Neural cell (in vitro differentiated cells): ENCODE measurements around the gene MSI2. TPM values are rescaled to one million over a fixed set of nuclear protein-coding genes. Genes with fewer than 3 reads are reported as not detected.
"Not testable (repeated sequence)": the region's sequence is repeated elsewhere in the genome, so short reads cannot be mapped to it uniquely, and the experiment has no call there.

ENCODE experiments used
- H2AFZ ChIP-seq: fragments of 200-600, 300-800 bp; sonication (generic), shearing (Covaris generic); 2 replicates; pipeline ENCODE4 v1.6.0; 2014; ENCODE audit warnings: low read depth, mild to moderate bottlenecking, antibody characterized with exemption, low read length, moderate library complexity
- H3F3A ChIP-seq: fragments of 200-600 bp; shearing (Covaris generic); 2 replicates; pipeline ENCODE4 v1.6.1; 2016; ENCODE audit warnings: mild to moderate bottlenecking, moderate library complexity, mixed read lengths, antibody characterized with exemption, low read length; ENCODE audit not compliant: insufficient read depth, poor library complexity, severe bottlenecking
- H3K27ac ChIP-seq: fragments of 200-600, 300-800 bp; sonication (generic), shearing (Covaris generic); 2 replicates; pipeline ENCODE4 v1.5.1; 2014; ENCODE audit warnings: mild to moderate bottlenecking, low read length, moderate library complexity
- H3K27me3 ChIP-seq: fragments of 300-800, 200-600 bp; sonication (generic), shearing (Covaris generic); 2 replicates; pipeline ENCODE4 v1.6.0; 2014; ENCODE audit warnings: mild to moderate bottlenecking, low read depth, low read length, moderate library complexity; ENCODE audit not compliant: insufficient read depth
- H3K36me3 ChIP-seq: fragments of 300-800, 200-600 bp; sonication (generic), shearing (Covaris generic); 2 replicates; pipeline ENCODE4 v1.5.1; 2014; ENCODE audit warnings: mild to moderate bottlenecking, antibody characterized with exemption, low read length, moderate library complexity; ENCODE audit not compliant: insufficient read depth
- H3K4me2 ChIP-seq: fragments of 300-800, 200-600 bp; sonication (generic), shearing (Covaris generic); 2 replicates; pipeline ENCODE4 v1.6.0; 2014; ENCODE audit warnings: mild to moderate bottlenecking, low read length
- H3K4me3 ChIP-seq: fragments of 300-800, 200-600 bp; sonication (generic), shearing (Covaris generic); 2 replicates; pipeline ENCODE4 v1.5.1; 2014; ENCODE audit warnings: mild to moderate bottlenecking, low read length, moderate library complexity
- H3K79me2 ChIP-seq: fragments of 200-600 bp; shearing (Covaris generic); replicated peaks from 2 replicates; pipeline ENCODE4 v1.6.0; 2014; ENCODE audit warnings: mild to moderate bottlenecking, low read length, moderate library complexity; ENCODE audit not compliant: insufficient read depth
- H3K9ac ChIP-seq: fragments of 300-800, 200-600 bp; sonication (generic), shearing (Covaris generic); 2 replicates; pipeline ENCODE4 v1.6.1; 2016; ENCODE audit warnings: mild to moderate bottlenecking, low read length, mixed read lengths
- H3K9me2 ChIP-seq: fragments of 200-600 bp; shearing (Covaris generic); 2 replicates; pipeline ENCODE4 v1.6.1; 2016; ENCODE audit warnings: mild to moderate bottlenecking, low read length, mixed read lengths; ENCODE audit not compliant: insufficient read depth
- H3K9me3 ChIP-seq: fragments of 200-600, 300-800 bp; sonication (generic), shearing (Covaris generic); 2 replicates; pipeline ENCODE4 v1.6.1; 2016; ENCODE audit warnings: mild to moderate bottlenecking, mixed run types, low read length, moderate library complexity, mixed read lengths
- H4K20me1 ChIP-seq: fragments of 200-600 bp; shearing (Covaris generic); 2 replicates; pipeline ENCODE4 v1.6.1; 2016; ENCODE audit warnings: mild to moderate bottlenecking, mixed run types; ENCODE audit not compliant: insufficient read depth
- EP300 ChIP-seq: fragments of 450-650 bp; conservative IDR thresholded peaks from 2 replicates; pipeline ENCODE4 v1.6.1; 2014; ENCODE audit warnings: antibody characterized with exemption, mild to moderate bottlenecking, moderate library complexity; ENCODE audit not compliant: poor library complexity, severe bottlenecking
- EZH2 ChIP-seq: fragments of 200-600, 300-800 bp; shearing (Covaris generic), sonication (generic); IDR thresholded peaks from 2 replicates; pipeline ENCODE4 v1.6.1; 2014; ENCODE audit warnings: antibody characterized with exemption, low read length, borderline replicate concordance, mild to moderate bottlenecking; ENCODE audit not compliant: insufficient read depth, poor library complexity, severe bottlenecking
- MXI1 ChIP-seq: fragments of 450-650 bp; conservative IDR thresholded peaks from 2 replicates; pipeline ENCODE4 v1.6.1; 2014; ENCODE audit warnings: antibody characterized with exemption, mild to moderate bottlenecking; ENCODE audit not compliant: poor library complexity, severe bottlenecking
- POLR2AphosphoS5 ChIP-seq: IDR thresholded peaks from 2 replicates; pipeline ENCODE4 v1.6.1; 2012
- RAD21 ChIP-seq: fragments of 450-650 bp; conservative IDR thresholded peaks from 2 replicates; pipeline ENCODE4 v1.6.1; 2014; ENCODE audit warnings: antibody characterized with exemption, mild to moderate bottlenecking, moderate library complexity
- SMC3 ChIP-seq: fragments of 450-650 bp; conservative IDR thresholded peaks from 2 replicates; pipeline ENCODE4 v1.6.1; 2014; ENCODE audit warnings: antibody characterized with exemption, mild to moderate bottlenecking, moderate library complexity; ENCODE audit not compliant: poor library complexity
- TAF1 ChIP-seq: IDR thresholded peaks from 2 replicates; pipeline ENCODE4 v1.6.1; 2012; ENCODE audit warnings: low read depth
- polyA plus RNA-seq: library from polyadenylated mRNA; depleted of rRNA; stranded (reverse); fragments of >200 nt; gene quantifications from 2 replicates; pipeline ENCODE4 v1.2.3, GENCODE V29; 2014
- TF ChIP-seq, protein P1 (sequence below): fragments of 450-650 bp; IDR thresholded peaks from 2 replicates; pipeline ENCODE4 v1.5.1; 2014; ENCODE audit warnings: antibody characterized with exemption, mild to moderate bottlenecking, moderate library complexity; ENCODE audit not compliant: poor library complexity, severe bottlenecking
- TF ChIP-seq, protein P2 (sequence below): IDR thresholded peaks from 2 replicates; pipeline ENCODE4 v1.6.1; 2012; ENCODE audit warnings: borderline replicate concordance

Gene MSI2
- polyA plus RNA-seq, 1 donor from 2014 or later, result 61.4 TPM

DNA sequence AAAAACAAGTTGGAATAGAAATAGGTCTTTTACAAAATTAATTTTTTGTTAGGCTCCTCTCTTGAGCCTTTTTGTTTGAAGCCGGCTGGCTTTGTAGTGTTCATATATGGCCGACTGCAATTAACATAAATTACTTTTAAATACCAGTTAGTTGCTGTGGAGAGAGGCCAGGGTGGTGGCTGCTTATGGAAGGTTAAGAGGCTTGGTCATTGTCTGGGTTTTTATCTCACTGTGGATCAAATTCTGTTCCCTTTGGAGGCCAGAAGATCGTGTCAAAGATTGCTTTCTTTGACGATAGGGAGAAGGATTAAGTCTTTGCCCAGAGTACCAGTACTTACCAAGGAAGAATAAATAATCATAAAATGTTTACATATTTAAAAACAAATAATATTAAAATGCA, 39.9 kb downstream of the MSI2 start:
- no peak overlapping the region for H3K4me3 ChIP-seq
- H2AFZ ChIP-seq, result no peak overlapping the region
- no peak overlapping the region for H3K27ac ChIP-seq
- no peaks in the 10 kb centered on the region for H4K20me1 ChIP-seq
- H3K9ac ChIP-seq, result no peak overlapping the region
- TF ChIP-seq MXI1 (no peak), EP300 (no peak), RAD21 (no peak), EZH2 (no peak), POLR2AphosphoS5 (no peak), SMC3 (no peak), TAF1 (no peak)
- TF ChIP-seq, protein P1, sequence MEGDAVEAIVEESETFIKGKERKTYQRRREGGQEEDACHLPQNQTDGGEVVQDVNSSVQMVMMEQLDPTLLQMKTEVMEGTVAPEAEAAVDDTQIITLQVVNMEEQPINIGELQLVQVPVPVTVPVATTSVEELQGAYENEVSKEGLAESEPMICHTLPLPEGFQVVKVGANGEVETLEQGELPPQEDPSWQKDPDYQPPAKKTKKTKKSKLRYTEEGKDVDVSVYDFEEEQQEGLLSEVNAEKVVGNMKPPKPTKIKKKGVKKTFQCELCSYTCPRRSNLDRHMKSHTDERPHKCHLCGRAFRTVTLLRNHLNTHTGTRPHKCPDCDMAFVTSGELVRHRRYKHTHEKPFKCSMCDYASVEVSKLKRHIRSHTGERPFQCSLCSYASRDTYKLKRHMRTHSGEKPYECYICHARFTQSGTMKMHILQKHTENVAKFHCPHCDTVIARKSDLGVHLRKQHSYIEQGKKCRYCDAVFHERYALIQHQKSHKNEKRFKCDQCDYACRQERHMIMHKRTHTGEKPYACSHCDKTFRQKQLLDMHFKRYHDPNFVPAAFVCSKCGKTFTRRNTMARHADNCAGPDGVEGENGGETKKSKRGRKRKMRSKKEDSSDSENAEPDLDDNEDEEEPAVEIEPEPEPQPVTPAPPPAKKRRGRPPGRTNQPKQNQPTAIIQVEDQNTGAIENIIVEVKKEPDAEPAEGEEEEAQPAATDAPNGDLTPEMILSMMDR, result no peak
- TF ChIP-seq, protein P2, sequence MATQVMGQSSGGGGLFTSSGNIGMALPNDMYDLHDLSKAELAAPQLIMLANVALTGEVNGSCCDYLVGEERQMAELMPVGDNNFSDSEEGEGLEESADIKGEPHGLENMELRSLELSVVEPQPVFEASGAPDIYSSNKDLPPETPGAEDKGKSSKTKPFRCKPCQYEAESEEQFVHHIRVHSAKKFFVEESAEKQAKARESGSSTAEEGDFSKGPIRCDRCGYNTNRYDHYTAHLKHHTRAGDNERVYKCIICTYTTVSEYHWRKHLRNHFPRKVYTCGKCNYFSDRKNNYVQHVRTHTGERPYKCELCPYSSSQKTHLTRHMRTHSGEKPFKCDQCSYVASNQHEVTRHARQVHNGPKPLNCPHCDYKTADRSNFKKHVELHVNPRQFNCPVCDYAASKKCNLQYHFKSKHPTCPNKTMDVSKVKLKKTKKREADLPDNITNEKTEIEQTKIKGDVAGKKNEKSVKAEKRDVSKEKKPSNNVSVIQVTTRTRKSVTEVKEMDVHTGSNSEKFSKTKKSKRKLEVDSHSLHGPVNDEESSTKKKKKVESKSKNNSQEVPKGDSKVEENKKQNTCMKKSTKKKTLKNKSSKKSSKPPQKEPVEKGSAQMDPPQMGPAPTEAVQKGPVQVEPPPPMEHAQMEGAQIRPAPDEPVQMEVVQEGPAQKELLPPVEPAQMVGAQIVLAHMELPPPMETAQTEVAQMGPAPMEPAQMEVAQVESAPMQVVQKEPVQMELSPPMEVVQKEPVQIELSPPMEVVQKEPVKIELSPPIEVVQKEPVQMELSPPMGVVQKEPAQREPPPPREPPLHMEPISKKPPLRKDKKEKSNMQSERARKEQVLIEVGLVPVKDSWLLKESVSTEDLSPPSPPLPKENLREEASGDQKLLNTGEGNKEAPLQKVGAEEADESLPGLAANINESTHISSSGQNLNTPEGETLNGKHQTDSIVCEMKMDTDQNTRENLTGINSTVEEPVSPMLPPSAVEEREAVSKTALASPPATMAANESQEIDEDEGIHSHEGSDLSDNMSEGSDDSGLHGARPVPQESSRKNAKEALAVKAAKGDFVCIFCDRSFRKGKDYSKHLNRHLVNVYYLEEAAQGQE, result no peak
- peaks cover 74% of the 10 kb centered on the region for H3K79me2 ChIP-seq
- peaks cover 22% of the 10 kb centered on the region for H3K36me3 ChIP-seq
- peaks cover 12% of the 10 kb centered on the region for H3K9me3 ChIP-seq
- H3K27me3 ChIP-seq, result no peaks in the 10 kb centered on the region
- no peak overlapping the region for H3K4me2 ChIP-seq
- H3K9me2 ChIP-seq, result no peaks in the 10 kb centered on the region
- no peaks in the 10 kb centered on the region for H3F3A ChIP-seq

DNA sequence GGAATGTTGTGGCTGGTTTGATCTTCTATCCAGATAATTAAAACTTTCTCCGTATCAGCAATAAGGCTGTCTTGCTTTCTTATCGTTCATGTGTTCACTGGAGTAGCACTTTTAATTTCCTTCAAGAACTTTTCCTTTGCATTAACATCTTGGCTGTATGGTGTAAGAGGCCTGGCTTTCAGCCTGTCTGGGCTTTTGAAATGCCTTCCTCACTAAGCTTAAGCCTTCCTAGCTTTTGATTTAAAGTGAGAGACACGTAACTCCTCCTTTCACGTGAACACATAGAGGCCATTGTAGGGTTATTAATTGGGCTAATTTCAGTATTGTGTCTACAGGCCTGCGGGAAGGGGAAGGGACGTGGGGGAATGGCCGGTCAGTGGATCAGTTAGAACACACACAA, 42.9 kb downstream of the MSI2 start:
- Histone ChIP-seq H3K9me2 (no peaks in the 10 kb centered on the region), H3K9me3 (peaks cover 12% of the 10 kb centered on the region), H4K20me1 (no peaks in the 10 kb centered on the region), H2AFZ (no peak overlapping the region), H3K4me3 (no peak overlapping the region), H3K36me3 (peaks cover 24% of the 10 kb centered on the region), H3K9ac (no peak overlapping the region), H3K79me2 (peaks cover 69% of the 10 kb centered on the region), H3K4me2 (no peak overlapping the region), H3K27me3 (no peaks in the 10 kb centered on the region), H3F3A (no peaks in the 10 kb centered on the region), H3K27ac (no peak overlapping the region)
- TF ChIP-seq, protein P2, result no peak
- TF ChIP-seq EZH2 (no peak), MXI1 (no peak)

DNA sequence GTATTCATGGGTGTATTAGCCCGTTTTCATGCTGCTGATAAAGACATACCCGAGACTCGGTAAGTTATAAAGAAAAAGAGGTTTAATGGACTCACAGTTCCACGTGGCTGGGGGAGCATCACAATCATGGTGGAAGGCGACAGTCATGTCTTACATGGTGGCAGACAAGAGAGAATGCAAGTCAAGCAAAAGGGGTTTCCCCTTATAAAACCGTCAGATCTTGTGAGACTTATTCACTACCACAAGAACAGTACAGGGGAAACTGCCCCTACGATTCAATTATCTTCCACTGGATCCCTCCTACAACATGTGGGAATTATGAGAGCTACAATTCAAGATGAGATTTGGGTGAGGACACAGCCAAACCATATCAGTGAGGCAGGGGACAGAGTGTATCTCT, 44.3 kb downstream of the MSI2 start:
- H3K9ac ChIP-seq, H3K27me3 ChIP-seq, H4K20me1 ChIP-seq, H3F3A ChIP-seq, H3K9me2 ChIP-seq, H2AFZ ChIP-seq, H3K4me2 ChIP-seq, H3K27ac ChIP-seq, H3K4me3 ChIP-seq: not testable (repeated sequence)
- Histone ChIP-seq H3K9me3 (peaks cover 12% of the 10 kb centered on the region), H3K79me2 (peaks cover 65% of the 10 kb centered on the region), H3K36me3 (peaks cover 24% of the 10 kb centered on the region)
